Globus pallidus (tissue), 1 donor: Measurements from ENCODE around the gene HERC4.

Experiments
- DNase-seq: peaks from one replicate; pipeline ENCODE4 v3.0.0-alpha.2; 2015; ENCODE audit warnings: low spot score

The HERC4 gene

DNA sequence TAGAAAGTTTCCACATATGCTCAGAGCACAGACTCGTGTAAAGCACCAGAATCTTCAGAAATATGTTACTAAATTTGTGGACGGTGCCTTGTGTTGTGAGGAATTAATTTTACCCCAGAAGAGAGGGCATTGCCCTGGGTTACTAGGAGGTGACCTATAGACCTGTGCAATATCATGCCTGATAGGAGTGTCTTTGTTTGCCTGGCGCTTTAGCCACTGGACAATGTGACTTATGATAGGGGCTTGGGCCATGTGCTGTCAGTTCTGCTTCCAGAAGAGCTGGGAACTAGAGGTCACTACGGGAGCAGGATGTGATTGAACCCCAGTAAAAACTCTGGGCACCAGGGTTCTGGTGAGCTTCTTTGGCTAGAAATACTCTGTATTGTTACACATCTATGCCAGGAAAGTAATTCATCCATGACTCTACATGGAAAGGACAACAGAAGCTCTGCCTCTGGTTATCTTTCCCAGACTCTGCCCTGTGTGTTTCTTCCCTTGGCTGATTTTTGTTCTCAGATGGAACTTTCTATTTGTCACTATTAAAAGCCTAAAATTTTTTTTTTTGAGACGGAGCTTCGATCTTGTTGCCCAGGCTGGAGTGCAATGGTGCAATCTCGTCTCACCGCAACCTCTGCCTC is 115.1 kb downstream of the HERC4 start:
- no peak for DNase-seq

DNA sequence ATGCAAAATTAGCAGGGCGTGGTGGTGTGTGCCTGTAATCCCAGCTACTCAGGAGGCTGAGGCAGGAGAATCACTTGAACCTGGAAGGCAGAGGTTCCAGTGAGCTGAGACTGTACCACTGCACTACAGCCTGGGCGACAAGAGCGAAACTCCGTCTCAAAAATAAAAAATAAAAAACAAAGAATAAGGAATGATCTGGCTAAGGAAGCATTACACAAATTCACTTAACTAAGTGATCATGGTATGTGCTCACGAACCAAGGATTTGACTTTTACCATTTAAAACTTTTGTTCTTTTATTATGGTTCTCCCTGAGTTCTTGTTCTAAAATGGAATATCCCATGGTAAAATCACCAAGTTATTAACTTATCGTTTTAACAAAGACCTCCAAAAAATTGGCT is 119.5 kb downstream of the HERC4 start:
- DNase-seq: no peak

DNA sequence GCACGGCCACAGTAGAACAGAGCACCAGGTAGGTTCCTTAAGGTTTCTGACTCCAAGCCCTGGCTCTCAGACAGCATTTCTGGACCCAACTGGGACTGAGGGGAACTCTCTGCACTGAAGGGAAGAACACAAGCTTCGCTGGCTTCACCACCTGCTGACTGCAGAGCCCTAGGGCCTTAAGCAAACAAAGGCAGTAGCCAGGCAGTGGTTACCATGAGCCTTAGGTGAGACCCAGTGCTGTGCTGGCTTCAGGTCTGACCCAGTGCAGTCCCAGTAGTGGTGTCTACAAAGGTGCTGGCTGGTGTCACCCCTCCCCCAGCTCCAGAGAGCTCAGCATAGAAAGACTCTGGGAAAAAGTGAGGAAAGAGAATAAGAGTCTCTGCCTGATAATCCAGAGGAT is 131.2 kb downstream of the HERC4 start:
- DNase-seq: no peak

DNA sequence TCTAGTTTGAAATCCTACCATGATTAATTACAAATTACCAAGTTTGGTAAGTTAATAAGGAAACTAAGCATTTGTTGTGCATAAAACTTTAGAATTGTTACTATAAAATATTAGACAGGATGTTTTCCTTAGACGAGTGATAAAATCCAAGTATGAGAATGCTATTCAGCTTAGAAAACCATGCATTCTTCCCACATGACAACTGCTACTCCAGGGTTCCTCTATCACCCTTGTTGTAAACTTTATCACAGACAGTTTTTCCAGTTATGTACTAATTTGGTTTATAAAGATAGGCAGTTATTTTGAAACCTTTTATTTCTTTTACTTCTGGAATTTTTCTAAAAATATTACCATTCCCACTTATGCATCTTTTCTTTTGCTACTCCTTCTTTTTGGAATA is 138.7 kb downstream of the HERC4 start:
- DNase-seq: no peak

DNA sequence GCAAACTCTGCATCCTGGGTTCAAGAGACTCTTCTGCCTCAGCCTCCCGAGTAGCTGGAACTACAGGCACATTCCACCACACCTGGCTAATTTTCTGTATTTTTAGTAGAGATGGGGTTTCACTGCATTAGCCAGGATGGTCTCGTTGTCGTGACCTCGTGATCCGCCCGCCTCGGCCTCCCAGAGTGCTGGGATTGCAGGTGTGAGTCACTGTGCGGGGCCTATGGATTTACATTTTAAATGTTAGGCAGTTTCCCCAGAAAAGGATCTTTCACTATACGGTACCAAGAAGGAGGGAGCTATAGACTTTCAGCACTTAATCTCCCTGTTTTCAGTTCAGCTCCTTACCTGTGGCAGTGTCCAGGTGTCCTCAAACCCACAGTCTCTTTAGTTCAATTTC is 139.9 kb downstream of the HERC4 start:
- DNase-seq: no peak

DNA sequence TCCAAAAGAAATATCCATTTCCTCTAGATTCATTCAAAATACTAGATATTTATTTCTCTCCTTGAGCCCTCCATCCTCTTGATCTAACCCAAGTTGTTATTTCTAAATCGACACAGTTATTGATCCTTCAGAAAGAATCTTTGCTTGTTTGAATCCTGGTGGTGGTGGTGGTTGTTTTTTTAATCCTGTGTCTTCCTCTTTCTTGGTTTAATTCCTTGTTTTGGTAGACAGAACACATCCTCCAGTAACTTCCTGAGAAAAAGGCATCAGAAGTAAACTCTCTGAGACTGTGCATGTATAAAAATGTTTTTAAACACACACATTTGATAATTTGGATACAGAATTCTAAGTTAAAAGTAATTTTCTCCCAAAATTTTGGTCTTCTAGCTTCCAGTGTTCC is 140.7 kb downstream of the HERC4 start:
- peak; percentile 29 for DNase-seq

DNA sequence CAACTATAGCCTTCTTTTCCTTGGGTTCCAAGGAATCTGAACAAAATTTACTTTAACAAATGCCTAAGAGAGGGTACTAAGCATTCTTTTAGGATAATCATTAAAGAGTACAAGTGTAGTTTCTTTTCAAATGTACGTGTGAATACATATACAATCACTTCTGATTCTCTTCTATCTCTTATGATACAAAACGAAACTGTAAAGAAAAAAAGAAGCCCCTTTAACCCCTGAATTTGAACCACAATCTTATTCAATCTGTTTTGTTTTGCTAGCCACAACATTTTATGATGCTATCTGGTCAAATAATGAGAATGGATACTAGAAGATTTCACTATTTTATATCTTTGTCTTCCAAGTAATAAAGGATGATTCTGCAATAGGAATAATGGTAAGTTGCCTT is 141.9 kb downstream of the HERC4 start:
- no peak for DNase-seq

DNA sequence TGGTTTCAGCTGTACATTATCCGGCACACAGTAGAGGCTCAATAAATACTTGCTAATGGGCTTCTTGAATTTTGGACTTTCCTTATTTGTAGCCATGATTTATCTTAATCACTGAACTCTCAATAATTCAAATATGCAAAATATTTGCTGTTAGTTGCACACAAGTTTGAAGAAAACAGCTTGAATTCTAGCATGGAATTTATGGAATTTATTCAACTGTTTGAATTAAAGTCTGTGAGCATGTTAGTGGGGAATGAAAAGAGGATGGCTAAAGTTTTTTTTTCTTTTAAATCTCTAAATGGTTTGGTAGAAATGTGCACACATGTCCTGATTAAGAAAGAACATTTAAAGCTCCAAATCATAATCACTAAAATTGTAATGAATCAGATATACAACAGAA is 148.1 kb downstream of the HERC4 start:
- DNase-seq: no peak

DNA sequence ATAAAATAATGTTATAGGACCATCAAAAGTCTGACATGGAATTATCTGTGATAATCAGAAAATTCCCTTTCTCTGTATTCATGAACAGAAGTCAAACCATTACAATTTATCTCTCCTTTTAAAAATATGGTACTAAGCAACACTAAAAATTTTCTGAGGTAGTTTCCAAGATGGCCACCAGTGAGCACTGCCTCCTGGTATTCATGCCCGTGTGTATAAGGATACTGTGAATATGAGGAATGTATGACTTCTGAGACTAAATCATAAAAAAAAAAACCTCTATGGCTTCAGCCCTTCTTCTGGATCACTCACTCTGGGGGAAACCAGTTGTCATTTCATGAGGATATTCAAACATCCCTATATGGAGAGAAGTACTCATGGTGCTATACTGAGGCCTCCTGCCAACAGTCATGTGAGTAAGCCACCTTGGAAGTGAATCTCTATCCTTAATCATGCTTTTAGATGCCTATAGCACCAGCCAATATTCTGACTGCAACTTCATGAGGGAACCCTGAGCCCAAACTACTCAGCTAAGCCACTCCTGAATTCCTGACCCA is 149.6 kb downstream of the HERC4 start:
- DNase-seq: no peak

DNA sequence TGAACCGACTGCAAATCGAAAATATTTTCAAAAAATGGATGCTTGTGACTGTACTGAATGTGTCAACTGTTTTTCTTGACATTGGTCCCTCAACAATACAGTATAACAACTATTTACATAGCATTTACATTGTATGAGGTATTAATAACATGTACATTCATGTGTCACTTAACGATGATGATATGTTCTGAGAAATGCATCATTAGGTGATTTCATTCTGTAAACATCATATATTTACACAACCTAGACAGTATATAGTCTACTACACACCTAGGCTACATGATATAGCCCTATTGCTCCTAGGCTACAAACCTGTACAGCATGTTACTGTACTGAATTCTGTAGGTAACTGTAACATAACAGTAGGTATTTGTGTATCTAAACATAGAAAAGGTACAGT is 150.9 kb downstream of the HERC4 start:
- no peak for DNase-seq

DNA sequence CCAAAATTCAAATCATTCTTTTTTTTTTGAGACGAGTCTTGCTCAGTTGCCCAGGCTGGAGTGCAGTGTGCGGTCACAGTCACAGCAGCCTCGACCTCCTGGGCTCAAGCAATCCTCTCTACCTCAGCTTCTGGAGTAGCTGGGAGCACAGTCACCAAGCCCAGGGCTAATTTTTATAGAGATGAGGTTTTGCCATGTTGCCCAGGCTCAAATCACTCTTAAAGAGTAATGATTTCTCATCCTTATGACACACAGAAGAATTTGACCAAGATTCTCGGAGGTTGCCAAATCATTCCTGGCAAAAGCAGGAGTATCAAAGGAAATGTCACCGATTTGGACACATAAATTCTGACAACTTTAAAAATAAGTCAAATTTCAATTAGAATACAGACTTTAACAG is 151.5 kb downstream of the HERC4 start:
- no peak for DNase-seq

DNA sequence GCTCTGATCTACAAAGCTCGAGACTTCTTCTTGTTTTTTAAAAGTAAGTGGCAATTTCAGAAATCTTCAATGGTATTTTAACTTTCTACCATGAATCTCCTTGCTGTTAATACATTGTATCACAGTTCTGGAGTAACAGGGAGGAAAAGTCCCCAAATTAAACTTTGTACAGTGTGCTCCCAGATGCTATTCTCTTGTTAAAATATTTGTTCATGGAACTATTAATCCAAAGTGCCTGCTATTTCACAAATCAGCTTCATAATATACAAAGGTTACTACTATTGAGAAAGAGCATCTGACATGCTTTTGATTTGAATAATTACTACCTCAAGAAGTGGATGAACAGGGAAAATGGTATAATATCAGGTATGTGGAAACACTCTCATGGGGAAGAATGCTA is 154.0 kb downstream of the HERC4 start:
- no peak for DNase-seq

DNA sequence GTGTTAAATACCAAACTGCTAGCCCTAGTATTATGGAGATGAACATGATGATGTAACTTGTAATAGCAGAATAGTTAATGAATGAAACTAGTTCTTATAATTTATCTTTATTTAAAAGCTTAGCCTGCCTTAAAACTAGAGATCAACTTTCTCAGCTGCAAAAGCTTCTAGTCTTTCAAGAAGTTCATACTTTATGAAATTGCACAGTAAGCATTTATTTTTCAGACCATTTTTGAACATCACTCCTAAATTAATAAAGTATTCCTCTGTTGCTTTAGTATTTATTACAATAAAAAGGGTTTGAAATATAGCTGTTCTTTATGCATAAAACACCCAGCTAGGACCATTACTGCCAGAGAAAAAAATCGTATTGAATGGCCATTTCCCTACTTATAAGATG is 157.4 kb downstream of the HERC4 start:
- DNase-seq: no peak

DNA sequence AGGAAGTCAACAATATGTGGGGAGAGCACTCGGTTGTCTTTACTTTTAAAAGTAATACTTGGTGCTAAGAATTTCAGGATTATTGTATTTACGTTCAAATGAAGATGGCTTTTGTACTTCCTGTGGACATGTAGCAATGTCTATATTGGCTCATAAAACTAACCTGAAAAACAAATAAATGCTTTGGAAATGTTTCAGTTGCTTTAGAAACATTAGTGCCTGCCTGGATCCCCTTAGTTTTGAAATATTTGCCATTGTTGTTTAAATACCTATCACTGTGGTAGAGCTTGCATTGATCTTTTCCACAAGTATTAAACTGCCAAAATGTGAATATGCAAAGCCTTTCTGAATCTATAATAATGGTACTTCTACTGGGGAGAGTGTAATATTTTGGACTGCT is 157.9 kb downstream of the HERC4 start:
- no peak for DNase-seq

DNA sequence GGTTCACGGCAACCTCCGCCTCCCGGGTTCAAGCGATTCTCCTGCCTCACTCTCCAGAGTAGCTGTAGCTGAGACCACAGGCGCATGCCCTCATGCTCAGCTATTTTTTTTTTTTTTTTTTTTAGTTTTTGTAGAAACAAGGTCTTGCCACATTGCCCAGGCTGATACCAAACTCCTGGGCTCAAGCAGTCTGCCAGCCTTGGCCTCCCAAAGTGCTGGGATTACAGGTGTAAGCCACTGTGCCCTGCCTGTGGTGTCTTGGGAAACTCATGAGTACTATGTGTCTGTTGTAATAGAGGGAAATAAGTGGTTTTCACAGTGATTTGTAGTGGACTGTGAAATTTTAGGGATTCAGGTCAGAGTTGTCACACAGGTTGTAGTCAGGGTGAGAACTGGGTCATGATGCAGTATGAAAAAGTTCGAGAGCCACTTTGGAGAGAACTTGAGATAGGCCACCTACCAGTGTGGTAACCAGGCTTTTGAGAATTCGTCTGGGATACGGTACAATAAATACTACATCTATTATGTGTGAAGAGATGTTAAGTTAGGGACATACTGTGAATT is 160.2 kb downstream of the HERC4 start:
- no peak for DNase-seq

DNA sequence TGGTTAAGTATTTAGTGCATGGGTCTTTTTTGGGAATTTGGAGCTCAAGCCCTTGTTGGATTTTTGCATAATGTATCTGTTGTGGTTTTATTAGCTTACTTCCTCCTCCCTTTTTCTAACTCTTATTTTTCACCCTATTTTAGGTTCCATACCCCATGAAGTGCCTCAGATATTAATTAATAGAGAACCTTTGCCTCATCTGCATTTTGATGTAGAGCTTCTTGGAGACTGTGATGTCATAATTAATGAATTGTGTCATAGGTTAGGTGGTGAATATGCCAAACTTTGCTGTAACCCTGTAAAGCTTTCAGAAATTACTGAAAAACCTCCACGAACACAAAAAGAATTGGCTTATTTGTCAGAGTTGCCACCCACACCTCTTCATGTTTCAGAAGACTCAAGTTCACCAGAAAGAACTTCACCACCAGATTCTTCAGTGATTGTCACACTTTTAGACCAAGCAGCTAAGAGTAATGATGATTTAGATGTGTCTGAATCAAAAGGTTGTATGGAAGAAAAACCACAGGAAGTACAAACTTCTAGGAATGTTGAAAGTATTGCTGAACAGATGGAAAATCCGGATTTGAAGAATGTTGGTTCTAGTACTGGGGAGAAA is 162.6 kb downstream of the HERC4 start:
- no peak for DNase-seq

DNA sequence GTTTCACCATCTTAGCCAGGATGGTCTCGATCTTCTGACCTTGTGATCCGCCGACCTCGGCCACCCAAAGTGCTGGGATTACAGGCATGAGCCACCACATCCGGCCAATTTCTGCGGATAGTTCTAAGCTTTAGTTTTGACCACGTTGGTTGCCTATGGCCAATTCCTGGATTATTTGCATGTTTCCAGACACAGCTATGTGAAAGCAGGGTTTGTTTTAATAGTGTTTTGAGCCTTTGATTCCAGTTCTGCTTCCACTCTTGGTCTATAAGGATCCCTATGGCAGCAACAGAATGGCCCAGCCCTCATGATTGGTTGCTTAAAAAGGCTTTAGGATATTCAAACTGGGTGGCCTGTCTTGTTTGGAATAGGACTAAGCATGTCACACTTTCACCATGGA is 171.5 kb downstream of the HERC4 start:
- no peak for DNase-seq

DNA sequence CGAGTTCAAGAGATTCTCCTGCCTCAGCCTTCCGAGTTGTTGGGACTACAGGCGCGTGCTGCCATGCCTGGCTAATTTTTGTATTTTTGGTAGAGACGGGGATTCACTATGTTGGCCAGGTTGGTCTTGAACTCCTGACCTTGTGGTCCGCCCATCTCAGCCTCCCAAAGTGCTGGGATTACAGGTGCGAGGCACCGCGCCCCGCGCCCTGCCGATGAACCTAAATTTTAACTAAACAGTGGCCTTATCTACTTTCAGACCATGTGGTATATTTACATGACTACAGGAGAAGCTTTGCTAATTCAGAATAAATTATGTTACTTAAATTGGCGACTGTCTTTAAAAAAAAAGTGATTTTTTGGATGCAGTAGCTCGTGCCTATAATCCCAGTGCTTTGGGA is 181.4 kb downstream of the HERC4 start:
- no peak for DNase-seq

DNA sequence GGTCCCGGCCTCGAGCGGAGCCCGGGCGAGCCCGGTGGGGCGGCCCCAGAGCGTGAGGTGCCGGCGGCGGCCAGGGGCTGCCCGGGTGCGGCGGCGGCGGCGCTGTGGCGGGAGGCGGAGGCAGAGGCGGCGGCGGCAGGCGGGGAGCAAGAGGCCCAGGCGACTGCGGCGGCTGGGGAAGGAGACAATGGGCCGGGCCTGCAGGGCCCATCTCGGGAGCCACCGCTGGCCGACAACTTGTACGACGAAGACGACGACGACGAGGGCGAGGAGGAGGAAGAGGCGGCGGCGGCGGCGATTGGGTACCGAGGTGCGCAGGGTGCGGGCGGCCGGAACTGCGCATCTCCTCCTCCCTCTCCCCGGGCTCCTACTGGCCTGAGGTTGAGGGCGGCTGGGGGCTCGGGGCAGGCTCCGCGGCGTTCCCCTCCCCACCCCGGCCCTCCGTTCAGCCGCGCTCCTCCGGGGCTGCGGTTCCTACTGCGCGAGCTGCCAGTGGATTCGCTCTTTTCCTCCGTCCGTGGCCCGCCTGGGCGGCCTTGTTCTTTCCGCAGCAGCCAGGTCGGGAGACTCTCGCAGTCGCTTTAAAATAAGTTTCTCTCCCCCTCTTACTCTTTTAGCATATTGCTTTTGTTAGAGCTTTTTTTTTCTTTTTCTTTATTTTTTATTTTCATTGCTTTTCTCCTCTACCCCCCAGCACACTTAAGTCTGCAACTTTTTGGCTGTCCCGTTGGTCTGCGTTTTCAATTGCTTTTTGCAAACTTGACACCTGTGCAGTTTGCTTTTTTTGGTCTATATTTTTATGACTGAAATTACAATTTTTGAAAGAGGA is 190.0 kb downstream of the HERC4 start:
- DNase-seq: peak; percentile 81

DNA sequence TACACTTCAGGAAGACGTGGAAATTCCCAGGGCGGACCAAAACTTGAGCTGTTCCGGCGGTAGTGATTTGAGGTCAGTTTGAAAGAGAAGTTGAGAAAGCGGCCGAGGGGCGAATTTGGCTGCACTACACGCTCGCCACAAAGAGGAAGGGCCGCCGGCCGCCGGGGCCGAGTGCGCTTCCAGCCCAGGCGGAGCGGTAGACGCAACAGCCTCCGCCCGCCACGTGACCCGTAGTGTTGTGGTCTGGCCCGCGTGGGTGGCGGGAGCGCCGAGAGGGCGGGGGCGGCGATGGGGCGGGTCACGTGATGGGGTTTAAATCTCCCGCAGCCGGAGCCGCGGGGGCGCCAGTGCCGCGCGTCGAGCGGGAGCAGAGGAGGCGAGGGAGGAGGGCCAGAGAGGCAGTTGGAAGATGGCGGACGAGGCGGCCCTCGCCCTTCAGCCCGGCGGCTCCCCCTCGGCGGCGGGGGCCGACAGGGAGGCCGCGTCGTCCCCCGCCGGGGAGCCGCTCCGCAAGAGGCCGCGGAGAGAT is 190.7 kb downstream of the HERC4 start, which contains the start of gene SIRT1:
TSS of gene SIRT1 (plus strand) at position 344 of the 529 bp plus-strand sequence. CDS start at position 410, 66 bp downstream.
- DNase-seq: peak; percentile 96

DNA sequence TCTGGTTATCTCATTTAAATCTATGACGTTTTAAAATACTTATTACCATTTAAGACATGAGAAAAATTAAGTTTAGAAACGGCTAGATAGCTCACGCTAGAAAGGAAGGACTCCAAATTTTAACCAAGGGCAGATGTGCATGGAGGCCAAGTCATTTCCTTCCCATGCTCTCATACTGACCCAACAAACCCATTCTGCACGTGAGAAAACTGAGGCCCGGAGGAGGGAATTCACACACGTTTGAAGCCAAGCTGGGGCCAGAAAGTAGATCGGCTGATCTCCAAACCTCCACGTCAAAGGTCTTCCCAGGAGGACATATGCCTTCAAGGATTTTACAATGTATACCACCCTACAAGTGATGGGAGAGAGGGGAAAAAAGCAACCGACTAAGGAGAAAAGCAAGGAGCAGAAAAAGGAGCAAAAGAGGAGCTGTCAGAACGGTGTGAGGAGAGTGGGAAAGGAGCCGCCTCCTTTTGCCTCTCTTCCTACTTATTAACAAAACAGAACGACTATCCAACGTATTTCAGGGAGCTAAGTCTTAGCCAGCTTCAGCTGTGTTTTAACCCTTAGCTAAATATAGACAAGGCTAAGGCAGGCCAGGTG is 191.3 kb downstream of the HERC4 start:
- no peak for DNase-seq

DNA sequence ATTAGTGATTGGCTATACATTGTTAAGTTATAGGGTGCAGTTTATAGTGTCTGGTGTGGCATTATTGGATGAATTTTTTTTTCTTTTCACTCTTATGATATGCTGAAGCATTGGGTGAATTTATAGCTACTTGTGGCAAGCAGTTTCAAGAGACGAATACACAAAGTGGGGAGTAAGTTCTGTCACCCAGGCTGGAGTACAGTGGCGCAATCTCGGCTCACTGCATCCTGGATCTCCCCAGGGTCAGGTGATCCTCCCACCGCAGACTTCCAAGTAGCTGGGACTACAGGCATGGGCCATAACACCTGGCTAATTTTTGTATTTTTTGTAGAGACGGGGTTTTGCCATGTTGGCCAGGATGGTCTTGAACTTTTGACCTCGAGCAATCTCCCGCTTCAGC is 196.9 kb downstream of the HERC4 start:
- no peak for DNase-seq
